ENCODE results near the gene MRPS27.

Gene MRPS27

GRCh38 chr5:72252574-72253155, 67.4 kb downstream of the MRPS27 start:
- peak; percentile 70 for DNase-seq

- no peak for DNase-seq
These were observed 68.0 kb downstream of the MRPS27 start for GRCh38 chr5:72252008-72252407.

- no peak for DNase-seq
These were observed 68.7 kb downstream of the MRPS27 start for GRCh38 chr5:72251386-72251785.

- peak; percentile 89 for DNase-seq
These were observed 71.5 kb downstream of the MRPS27 start for GRCh38 chr5:72248410-72248981.

- DNase-seq: peak; percentile 11
These were observed 73.0 kb downstream of the MRPS27 start for GRCh38 chr5:72246954-72247442.

GRCh38 chr5:72245951-72246532, 74.0 kb downstream of the MRPS27 start:
- no peak for DNase-seq

GRCh38 chr5:72245546-72245945, 74.5 kb downstream of the MRPS27 start:
- no peak for DNase-seq

GRCh38 chr5:72244862-72245371, 75.1 kb downstream of the MRPS27 start:
- DNase-seq: peak; percentile 62

- DNase-seq: no peak
These were observed 76.3 kb downstream of the MRPS27 start for GRCh38 chr5:72243706-72244105.

GRCh38 chr5:72242796-72243475, 77.1 kb downstream of the MRPS27 start:
- DNase-seq: peak; percentile 86

- no peak for DNase-seq
These were observed 78.6 kb downstream of the MRPS27 start for GRCh38 chr5:72241346-72242003.

- peak; percentile 17 for DNase-seq
These were observed 81.2 kb downstream of the MRPS27 start for GRCh38 chr5:72238712-72239445.

- no peak for DNase-seq
These were observed 82.2 kb downstream of the MRPS27 start for GRCh38 chr5:72237879-72238278.

- no peak for DNase-seq
These were observed 82.6 kb downstream of the MRPS27 start for GRCh38 chr5:72237415-72237814.

GRCh38 chr5:72235725-72236124, 84.3 kb downstream of the MRPS27 start:
- DNase-seq: no peak

- no peak for DNase-seq
These were observed 85.2 kb downstream of the MRPS27 start for GRCh38 chr5:72234868-72235267.

- DNase-seq: no peak
These were observed 85.8 kb downstream of the MRPS27 start for GRCh38 chr5:72234265-72234700.

GRCh38 chr5:72233835-72234234, 86.2 kb downstream of the MRPS27 start:
- DNase-seq: no peak

GRCh38 chr5:72232838-72233237, 87.2 kb downstream of the MRPS27 start:
- DNase-seq: no peak

- no peak for DNase-seq
These were observed 87.9 kb downstream of the MRPS27 start for GRCh38 chr5:72231991-72232703.

GRCh38 chr5:72228960-72229359, 91.1 kb downstream of the MRPS27 start:
- DNase-seq: no peak

- DNase-seq: no peak
These were observed 93.1 kb downstream of the MRPS27 start for GRCh38 chr5:72226950-72227349.

Measured in NCI-H446 treated with DMSO at 0.1 percent for 48 hours (cell line).